Heart left ventricle (tissue), 16 donors: Measurements from ENCODE around the gene SHLD1. TPM values are rescaled to one million over a fixed set of nuclear protein-coding genes. Genes with fewer than 3 reads are reported as not detected.

ENCODE experiments used
- ATAC-seq, 4 donors: fragments of 200-7000 bp; cut with Tn5 transposase; one replicate each; pipeline ENCODE4 v1.9.1; 2020 to 2022; ENCODE audit warnings: moderate library complexity in 4 of 4, mild to moderate bottlenecking in 3 of 4, moderate number of reproducible peaks in 1 of 4
- DNase-seq, 5 donors: peaks; one replicate each; pipeline ENCODE4 v3.0.0-alpha.2; 2020
- H3K27ac ChIP-seq, 12 donors: fragments of 200-600 bp; sonication (generic) in 4 of 12; one replicate each; pipeline versions ENCODE4 v1.5.0 to v1.8.0; 2016 to 2022; ENCODE audit warnings: mild to moderate bottlenecking in 2 of 12
- H3K27me3 ChIP-seq, 9 donors: fragments of 200-600 bp; sonication (generic) in 2 of 9; one replicate each; pipeline versions ENCODE4 v1.5.1 to v1.8.0; 2016 to 2022; ENCODE audit warnings: mild to moderate bottlenecking in 3 of 9
- H3K36me3 ChIP-seq, 9 donors: fragments of 200-600 bp; sonication (generic) in 2 of 9; one replicate each; pipeline versions ENCODE4 v1.5.0 to v1.8.0; 2018 to 2022; ENCODE audit warnings: mild to moderate bottlenecking in 2 of 9
- H3K4me1 ChIP-seq, 12 donors: fragments of 200-600 bp; sonication (generic) in 4 of 12; one replicate each; pipeline versions ENCODE4 v1.5.0 to v1.8.0; 2016 to 2022; ENCODE audit warnings: mild to moderate bottlenecking in 3 of 12
- H3K4me3 ChIP-seq, 12 donors: fragments of 200-600 bp; sonication (generic) in 4 of 12; one replicate each; pipeline versions ENCODE4 v1.5.0 to v1.8.0; 2017 to 2022; ENCODE audit warnings: mild to moderate bottlenecking in 9 of 12, moderate library complexity in 4 of 12
- H3K9me3 ChIP-seq, 12 donors: fragments of 200-600 bp; sonication (generic) in 4 of 12; one replicate each; pipeline versions ENCODE4 v1.5.0 to v1.8.0; 2016 to 2022; ENCODE audit warnings: mild to moderate bottlenecking in 1 of 12
- POLR2A ChIP-seq, 2 donors: fragments of 450-650 bp; IDR thresholded peaks; one replicate each; pipeline ENCODE4 v1.6.1; 2017; ENCODE audit warnings: antibody characterized with exemption in 2 of 2, mild to moderate bottlenecking in 2 of 2, moderate library complexity in 2 of 2
- WGBS, 4 donors: extraction: QIAGEN DNeasy Blood & Tissue Kit in 2 of 4; methylation state at CpG; one replicate each; pipeline versions ENCODE4 v1.1.5 to v1.1.7; 2013 to 2018; 5-methylcytosine and 5-hydroxymethylcytosine counted together
- intact Hi-C, 10 donors: fragments of 100-400 bp; cut with DNase I; formaldehyde crosslinking; loops; one replicate each; pipeline versions ENCODE4 v1.11.1 to v1.14.2; 2022
- polyA plus RNA-seq, 2 donors: library from polyadenylated mRNA; stranded (reverse); fragments of 200-250 nt; gene quantifications; one replicate each; pipeline ENCODE4 v1.2.3, GENCODE V29; 2013
- total RNA-seq, 9 donors: library from RNA; depleted of rRNA in 2 of 9; stranded (reverse); fragments of >200 nt in 2 of 9; fragmentation: NEBNext Ultra II Directional in 3 of 9; extraction: Animal tissue kit (Norgen Biotek cat#: 25700) in 3 of 9; gene quantifications; one replicate each; pipeline versions ENCODE4 v1.1.0 to v1.2.4, GENCODE V29; 2016 to 2023
- TF ChIP-seq, protein P1 (sequence below), 12 donors: fragments of 200-600 bp; sonication (generic) in 4 of 12; IDR thresholded peaks; one replicate each; pipeline versions ENCODE4 v1.5.0 to v1.8.0; 2018 to 2022; ENCODE audit warnings: antibody characterized with exemption in 12 of 12, mild to moderate bottlenecking in 5 of 12
- donor health status: ischemic (EF 13 %, LVEDD 7.1; RV severe dilation, severe dysfunction).
- donor health status: healthy with polysubstance abuse.
- donor health status: DM: no; HTN: yes; CAD: no.
- donor health status: DM: no; HTN: no; CAD: no.
- donor health status: ischemic (EF 25% LVEDD 6.9; RV normal size, moderate dysfunction).
- donor health status: ischemic (EF 25% LVEDD 5.7; RV mildly dilated, moderate dysfunction).
- donor health status: healthy.
- donor health status: DM: yes; HTN: yes; CAD: no.
- donor health status: ischemic (EF 35%, LVEDD 5.7; RV mildly dilated, moderate dysfunction).
- donor health status: nonischemic (EF 11% LVEDD 7.7; RV severe dilation, severe dysfunction).
- donor health status: DM: yes; HTN: yes; CAD: no.
- donor health status: PGD.
- donor health status: ischemic (EF 29% LVEDD 5.4; RV normal size, mild dysfunction).
- donor health status: nonischemic (EF 23%, LVEDD 6.1; RV moderate dilation, normal function).

Gene SHLD1
- total and polyA plus RNA-seq, 11 donors, result 0.94 to 7.1 (median 5.6) TPM

DNA sequence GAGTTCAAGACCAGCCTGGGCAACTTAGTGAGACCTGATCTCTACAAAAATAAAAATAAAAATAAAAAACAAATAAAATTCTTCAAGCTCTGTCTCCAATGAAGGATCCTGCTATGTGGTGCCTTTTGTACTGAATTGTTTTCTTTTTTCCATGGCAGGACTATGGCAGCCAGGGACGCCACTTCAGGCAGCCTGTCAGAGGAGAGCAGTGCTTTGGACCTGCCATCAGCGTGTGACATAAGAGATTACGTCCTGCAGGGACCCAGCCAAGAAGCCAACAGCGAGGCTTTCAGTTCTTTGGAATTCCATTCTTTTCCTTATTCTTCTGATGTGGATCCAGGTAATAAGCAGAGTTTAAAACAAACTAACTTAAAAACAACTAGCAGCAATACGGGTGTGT, 22.5 kb downstream of the SHLD1 start:
- WGBS, 4 donors, result 67 to 78% (median 70%) methylated on average over 5 of the region's 5 CpGs
- peaks cover 0 to 47% (median 24%) of the 10 kb centered on the region in 9 donors for H3K36me3 ChIP-seq
- no peaks in the 10 kb centered on the region for H3K9me3 ChIP-seq
- peak in 3 of 4 donors; percentile 44 to 80 (median 78) for ATAC-seq
- H3K27me3 ChIP-seq, result no peaks in the 10 kb centered on the region
- TF ChIP-seq, protein P1, sequence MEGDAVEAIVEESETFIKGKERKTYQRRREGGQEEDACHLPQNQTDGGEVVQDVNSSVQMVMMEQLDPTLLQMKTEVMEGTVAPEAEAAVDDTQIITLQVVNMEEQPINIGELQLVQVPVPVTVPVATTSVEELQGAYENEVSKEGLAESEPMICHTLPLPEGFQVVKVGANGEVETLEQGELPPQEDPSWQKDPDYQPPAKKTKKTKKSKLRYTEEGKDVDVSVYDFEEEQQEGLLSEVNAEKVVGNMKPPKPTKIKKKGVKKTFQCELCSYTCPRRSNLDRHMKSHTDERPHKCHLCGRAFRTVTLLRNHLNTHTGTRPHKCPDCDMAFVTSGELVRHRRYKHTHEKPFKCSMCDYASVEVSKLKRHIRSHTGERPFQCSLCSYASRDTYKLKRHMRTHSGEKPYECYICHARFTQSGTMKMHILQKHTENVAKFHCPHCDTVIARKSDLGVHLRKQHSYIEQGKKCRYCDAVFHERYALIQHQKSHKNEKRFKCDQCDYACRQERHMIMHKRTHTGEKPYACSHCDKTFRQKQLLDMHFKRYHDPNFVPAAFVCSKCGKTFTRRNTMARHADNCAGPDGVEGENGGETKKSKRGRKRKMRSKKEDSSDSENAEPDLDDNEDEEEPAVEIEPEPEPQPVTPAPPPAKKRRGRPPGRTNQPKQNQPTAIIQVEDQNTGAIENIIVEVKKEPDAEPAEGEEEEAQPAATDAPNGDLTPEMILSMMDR (IDR thresholded peaks at IDR 0.05), result no peak
- TF ChIP-seq POLR2A (IDR thresholded peaks at IDR 0.05), result no peak
- no peak overlapping the region for H3K27ac ChIP-seq
- H3K4me3 ChIP-seq, result no peak overlapping the region
- intact Hi-C loops, result no loop called here
- H3K4me1 ChIP-seq, result peaks cover 0 to 18% (median 0%) of the 10 kb centered on the region in 12 donors
- no peak for DNase-seq

DNA sequence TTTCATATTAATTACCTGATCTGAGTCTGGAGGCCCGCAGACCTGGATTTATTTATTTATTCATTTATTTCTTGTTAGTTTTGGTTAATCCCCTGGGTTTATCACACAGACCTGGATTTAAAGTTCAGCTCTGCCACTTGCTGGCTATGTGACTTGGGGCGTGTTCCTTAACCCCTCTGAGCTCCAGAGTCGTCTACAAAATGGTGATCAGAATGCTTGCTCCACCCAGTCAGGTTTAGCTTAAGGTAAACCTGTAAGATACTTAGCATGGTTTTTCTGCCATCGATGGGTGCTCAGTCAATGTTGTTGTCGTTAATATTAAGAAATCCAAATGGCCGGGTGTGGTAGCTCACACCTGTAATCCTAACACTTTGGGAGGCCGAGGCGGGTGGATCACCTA, 23.4 kb downstream of the SHLD1 start:
- H3K27me3 ChIP-seq, result no peaks in the 10 kb centered on the region
- TF ChIP-seq, protein P1 (IDR thresholded peaks at IDR 0.05), result no peak
- no peak for TF ChIP-seq POLR2A (IDR thresholded peaks at IDR 0.05)
- no peak for ATAC-seq
- DNase-seq, result no peak
- no peak overlapping the region for H3K27ac ChIP-seq
- intact Hi-C loops, result no loop called here
- H3K36me3 ChIP-seq, result peaks cover 0 to 47% (median 24%) of the 10 kb centered on the region in 9 donors
- H3K4me3 ChIP-seq, result no peak overlapping the region
- H3K9me3 ChIP-seq, result no peaks in the 10 kb centered on the region
- H3K4me1 ChIP-seq, result peaks cover 0 to 18% (median 0%) of the 10 kb centered on the region in 12 donors
- WGBS, 4 donors, result 92 to 99% (median 98%) methylated on average over 8 of the region's 8 CpGs

DNA sequence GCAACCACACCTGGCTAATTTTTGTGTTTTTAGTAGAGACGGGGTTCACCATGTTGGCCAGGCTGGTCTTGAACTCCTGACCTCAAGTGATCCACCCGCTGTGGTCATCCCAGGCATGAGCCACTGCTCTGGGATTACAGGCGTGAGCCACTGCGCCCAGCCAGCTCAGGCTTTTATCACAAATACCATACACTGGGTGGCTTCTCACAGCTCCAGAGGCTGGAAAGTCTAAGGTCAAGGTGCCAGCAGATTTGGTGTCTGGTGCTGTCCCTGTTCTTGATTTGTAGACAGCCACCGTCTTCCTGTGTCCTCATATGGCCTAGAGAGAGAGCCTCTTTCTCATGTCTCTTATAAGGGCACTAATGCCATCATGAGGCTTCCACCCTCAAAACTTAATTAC, 25.9 kb downstream of the SHLD1 start:
- Histone ChIP-seq H3K36me3 (peaks cover 0 to 51% (median 24%) of the 10 kb centered on the region in 9 donors), H3K27ac (no peak overlapping the region), H3K4me1 (peaks cover 0 to 14% (median 0%) of the 10 kb centered on the region in 12 donors), H3K27me3 (no peaks in the 10 kb centered on the region), H3K9me3 (no peaks in the 10 kb centered on the region), H3K4me3 (no peak overlapping the region)
- DNase-seq (no peak), ATAC-seq (peak in 1 of 4 donors; percentile 50)
- WGBS, 4 donors, result 81 to 94% (median 89%) methylated on average over 5 of the region's 5 CpGs
- TF ChIP-seq POLR2A (IDR thresholded peaks at IDR 0.05), result no peak
- TF ChIP-seq, protein P1 (IDR thresholded peaks at IDR 0.05), result no peak
- intact Hi-C loops, result no loop called here

DNA sequence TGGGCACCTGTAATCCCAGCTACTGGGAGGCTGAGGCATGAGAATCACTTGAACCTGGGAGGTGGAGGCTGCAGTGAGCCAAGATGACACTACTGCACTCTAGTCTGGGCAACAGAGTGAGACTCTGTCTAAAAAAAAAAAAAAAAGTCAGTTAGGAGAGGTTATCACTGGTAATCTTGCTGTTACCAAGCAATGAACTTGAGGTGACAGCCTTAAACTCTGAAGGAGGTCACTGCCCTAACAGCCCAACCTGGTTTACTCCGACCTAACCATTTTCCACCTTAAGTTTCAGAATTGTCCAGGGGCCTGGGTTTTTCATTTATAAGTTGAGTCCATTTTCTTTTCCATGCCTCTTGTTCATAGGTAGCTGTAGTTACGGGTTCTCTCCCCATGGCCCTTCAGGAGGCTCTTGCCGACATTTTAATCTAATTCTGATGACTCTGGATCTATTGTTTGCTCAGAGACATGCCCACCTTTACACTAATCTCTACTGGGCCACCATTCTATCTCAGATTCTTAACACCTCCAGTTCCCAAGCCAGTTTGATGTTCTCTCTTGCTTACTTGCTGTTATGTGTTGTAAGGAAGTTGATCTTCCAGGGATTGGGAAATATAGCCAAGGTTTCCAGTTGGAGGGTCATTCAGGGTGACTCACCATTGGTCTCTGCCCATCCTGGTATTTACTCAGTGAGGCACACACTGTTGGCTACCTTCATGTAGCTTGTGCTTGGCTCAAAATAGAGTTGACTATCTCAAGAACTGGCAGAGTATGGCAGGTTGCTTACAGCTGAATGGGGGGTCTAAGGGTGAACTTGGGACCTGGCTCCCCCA, 29.1 kb downstream of the SHLD1 start:
- ATAC-seq (peak; percentile 54 to 86 (median 70)), DNase-seq (no peak)
- Histone ChIP-seq H3K27me3 (no peaks in the 10 kb centered on the region), H3K36me3 (peaks cover 0 to 35% (median 13%) of the 10 kb centered on the region in 9 donors), H3K27ac (no peak overlapping the region), H3K9me3 (no peaks in the 10 kb centered on the region), H3K4me1 (peaks cover 0 to 28% (median 5%) of the 10 kb centered on the region in 12 donors), H3K4me3 (no peak overlapping the region)
- no peak for TF ChIP-seq POLR2A (IDR thresholded peaks at IDR 0.05)
- TF ChIP-seq, protein P1 (IDR thresholded peaks at IDR 0.05), result no peak
- WGBS, 4 donors, result 80 to 98% (median 97%) methylated on average over 3 of the region's 3 CpGs
- intact Hi-C loops, result no loop called here
